ENCODE results near the gene PCBD1.

DNA sequence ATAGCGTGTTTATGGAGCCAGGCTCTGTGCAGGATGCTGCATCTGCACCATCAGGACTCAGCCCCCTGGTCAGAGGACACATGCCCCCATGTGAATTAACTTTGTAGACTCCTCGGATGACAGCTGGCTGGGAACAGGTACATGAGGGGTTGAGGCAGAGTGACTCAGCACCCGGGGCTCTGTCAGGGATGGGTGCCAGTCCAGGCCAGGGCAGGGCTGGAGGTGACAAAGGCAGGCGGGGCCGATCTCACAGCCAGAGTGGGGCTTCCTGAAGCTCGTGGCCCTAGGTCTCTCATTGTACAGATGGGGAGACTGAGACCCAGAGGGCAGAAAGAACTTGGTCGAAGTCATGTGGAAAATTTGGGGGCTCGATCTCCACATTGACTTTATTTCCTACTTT is 35.3 kb upstream of the PCBD1 start:
- TF ChIP-seq CTCF (IDR thresholded peaks at IDR 0.05 in 2 of 3, conservative IDR thresholded peaks at IDR 0.05 in 1 of 3; ENCODE audit: borderline replicate concordance in 1 of 3, insufficient read depth in 1 of 3, low read depth in 2 of 3, low read length in 2 of 3) = no peak
- no peak for TF ChIP-seq ZNF274 (IDR thresholded peaks at IDR 0.05; ENCODE audit: low read depth, low read length)
- no peak for TF ChIP-seq EZH2 (IDR thresholded peaks at IDR 0.05)
- no peak for TF ChIP-seq EZH2phosphoT487 (IDR thresholded peaks at IDR 0.05; ENCODE audit: borderline replicate concordance)
- no peak for TF ChIP-seq MAX (IDR thresholded peaks at IDR 0.05)
- no peak for TF ChIP-seq FOSL1 (IDR thresholded peaks at IDR 0.05; ENCODE audit: low read depth)
- TF ChIP-seq POLR2AphosphoS5 (IDR thresholded peaks at IDR 0.05; ENCODE audit: low read depth, low read length) = no peak
- no peak for TF ChIP-seq EGR1 (IDR thresholded peaks at IDR 0.05; ENCODE audit: low read depth)
- no peak for TF ChIP-seq CEBPB (IDR thresholded peaks at IDR 0.05; ENCODE audit: low read depth)
- TF ChIP-seq ELF1 (IDR thresholded peaks at IDR 0.05; ENCODE audit: borderline replicate concordance, low read depth) = no peak
- TF ChIP-seq RAD21 (IDR thresholded peaks at IDR 0.05; ENCODE audit: low read depth) = no peak
- TF ChIP-seq TCF7L2 (IDR thresholded peaks at IDR 0.05; ENCODE audit: borderline replicate concordance, extremely low read depth, insufficient read depth, insufficient read length) = no peak
